HG03159 (cell line): Measurements from ENCODE around the gene LAMP1.
"Not testable (repeated sequence)": the region's sequence is repeated elsewhere in the genome, so short reads cannot be mapped to it uniquely, and the experiment has no call there.

Source experiments
- ATAC-seq: cut with Tn5 transposase; IDR thresholded peaks from one replicate; pipeline ENCODE4 v1.9.1; 2021; ENCODE audit warnings: mild to moderate bottlenecking, moderate library complexity; ENCODE audit not compliant: unreplicated experiment

The LAMP1 gene

DNA sequence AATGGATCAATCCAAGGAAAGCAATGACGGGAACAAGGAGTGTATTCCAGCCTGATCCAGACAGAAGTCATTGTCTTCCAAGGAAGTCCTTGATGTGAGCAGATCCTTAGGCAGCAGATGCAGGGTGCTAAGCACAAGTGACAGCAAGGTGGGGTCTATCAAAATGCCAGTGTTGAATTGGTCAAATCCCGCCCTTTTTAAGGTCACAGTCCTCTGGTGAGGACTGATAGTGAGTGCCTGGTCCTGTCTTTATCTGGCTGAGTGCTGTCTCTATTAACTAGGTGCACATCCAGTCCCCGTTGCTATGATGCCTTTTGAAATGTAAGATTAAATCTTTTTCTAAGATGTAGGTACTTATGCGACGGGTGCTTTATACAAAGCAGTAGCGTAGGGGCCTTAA, 1.3 kb upstream of the LAMP1 start:
- ATAC-seq, result no peak

- ATAC-seq, result peak; percentile 43
These were observed 467 bp downstream of the LAMP1 start for GRCh38 chr13:113297370-113298042.

DNA sequence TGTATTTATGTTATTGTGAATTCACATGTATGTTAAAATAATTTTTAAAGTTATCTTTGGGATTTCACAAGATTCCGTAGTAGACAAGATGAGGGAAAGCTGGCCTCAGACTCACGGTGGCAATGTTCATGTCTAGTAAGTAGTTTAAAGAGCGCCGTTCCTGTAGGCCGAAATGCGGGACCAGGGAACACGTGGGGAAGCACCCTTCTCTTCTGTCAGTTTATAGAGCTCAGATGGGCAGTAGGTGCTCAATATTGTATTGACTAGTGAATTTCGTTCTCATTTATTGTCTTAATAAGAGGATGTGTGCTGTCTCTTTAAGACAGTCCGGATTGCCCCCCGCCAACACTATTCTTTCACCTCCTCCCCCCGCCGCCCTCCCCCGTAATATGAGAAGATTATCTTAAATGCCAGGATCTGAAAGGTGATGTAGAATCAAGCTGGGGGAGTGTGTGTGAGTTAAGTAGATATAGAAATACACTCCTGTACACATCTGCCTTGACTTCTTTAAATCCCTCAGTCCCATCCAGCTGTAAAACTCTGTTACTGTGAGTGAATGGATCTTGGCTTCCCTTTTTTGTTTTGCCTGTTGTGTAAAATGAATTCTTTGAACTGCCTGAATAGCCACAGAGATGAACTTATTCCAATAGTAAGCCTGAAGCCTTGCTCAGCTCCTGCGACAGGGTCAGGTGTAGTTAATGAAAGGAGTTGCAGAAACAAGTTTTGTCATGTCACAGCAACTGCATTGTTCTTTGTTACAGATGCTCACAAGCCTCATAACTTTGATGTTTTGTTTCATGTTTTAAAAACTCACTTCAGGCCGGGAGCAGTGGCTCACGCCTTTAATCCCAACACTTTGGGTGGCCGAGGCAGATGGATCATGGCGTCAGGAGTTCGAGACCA, 1.3 kb downstream of the LAMP1 start:
- ATAC-seq, result no peak

- ATAC-seq, result no peak
These were observed 2.9 kb downstream of the LAMP1 start for GRCh38 chr13:113299951-113300350.

GRCh38 chr13:113302986-113303385, 5.9 kb downstream of the LAMP1 start:
- no peak for ATAC-seq

DNA sequence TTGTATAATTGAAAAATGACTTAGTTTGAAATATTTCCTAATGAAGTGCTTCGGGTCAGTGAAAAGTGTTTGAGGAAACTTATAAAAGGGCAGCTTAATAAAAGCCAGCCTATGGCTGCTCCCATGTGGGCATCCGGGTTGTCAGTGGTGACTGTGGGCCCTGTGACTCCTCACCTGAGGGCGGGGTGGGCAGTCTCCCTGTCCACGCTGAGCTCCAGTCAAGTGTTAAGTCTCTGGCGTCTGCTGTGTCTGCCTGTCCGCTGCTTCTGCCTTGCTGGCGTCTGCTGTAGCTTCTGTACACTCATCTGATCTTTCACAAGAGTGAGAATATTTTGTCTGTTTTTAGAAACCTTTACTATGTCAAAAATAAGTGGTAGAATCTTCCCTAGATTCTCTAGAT, 7.1 kb downstream of the LAMP1 start:
- no peak for ATAC-seq

GRCh38 chr13:113305208-113305607, 8.2 kb downstream of the LAMP1 start:
- ATAC-seq, result no peak

- no peak for ATAC-seq
These were observed 10.5 kb downstream of the LAMP1 start for GRCh38 chr13:113307491-113307890.

GRCh38 chr13:113309473-113309872, 12.4 kb downstream of the LAMP1 start:
- ATAC-seq, result no peak

GRCh38 chr13:113314112-113314511, 17.1 kb downstream of the LAMP1 start:
- not testable (repeated sequence) for ATAC-seq

DNA sequence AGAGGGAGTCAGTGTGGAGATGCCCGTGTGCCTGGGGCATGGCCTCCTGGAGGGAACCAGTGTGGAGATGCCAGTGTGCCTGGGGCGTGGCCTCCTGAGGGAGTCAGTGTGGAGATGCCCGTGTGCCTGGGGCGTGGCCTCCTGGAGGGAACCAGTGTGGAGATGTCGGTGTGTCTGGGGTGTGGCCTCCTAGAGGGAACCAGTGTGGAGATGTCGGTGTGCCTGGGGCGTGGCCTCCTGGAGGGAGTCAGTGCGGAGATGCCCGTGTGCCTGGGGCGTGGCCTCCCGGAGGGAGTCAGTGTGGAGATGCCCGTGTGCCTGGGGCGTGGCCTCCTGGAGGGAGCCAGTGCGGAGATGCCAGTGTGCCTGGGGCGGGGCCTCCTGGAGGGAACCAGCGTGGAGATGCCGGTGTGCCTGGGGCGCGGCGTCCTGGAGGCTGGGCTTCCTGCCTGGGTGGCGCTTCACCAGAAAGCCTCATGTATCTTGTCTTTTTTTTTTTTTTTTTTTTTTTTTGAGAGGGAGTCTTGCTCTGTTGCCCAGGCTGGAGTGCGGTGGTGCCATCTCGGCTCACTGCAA, 17.9 kb downstream of the LAMP1 start:
- not testable (repeated sequence) for ATAC-seq

DNA sequence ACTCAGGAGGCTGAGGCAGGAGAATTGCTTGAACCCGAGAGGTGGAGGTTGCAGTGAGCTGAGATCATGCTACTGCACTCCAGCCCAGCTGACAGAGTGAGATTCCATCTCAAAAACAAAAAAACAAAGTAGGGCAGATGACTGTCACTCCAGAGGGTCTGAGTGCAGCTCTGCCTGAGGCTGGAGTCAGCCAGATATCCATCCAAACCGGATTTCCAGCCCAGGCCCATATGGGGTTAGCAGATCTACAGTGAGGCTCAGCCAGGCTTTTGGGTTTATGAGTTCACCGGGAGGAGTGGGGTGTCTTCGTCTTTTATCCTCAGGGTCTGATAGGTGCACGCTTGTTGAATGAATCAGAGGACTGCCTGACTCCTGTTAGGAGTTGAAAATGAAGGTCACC, 19.0 kb downstream of the LAMP1 start:
- ATAC-seq, result no peak

DNA sequence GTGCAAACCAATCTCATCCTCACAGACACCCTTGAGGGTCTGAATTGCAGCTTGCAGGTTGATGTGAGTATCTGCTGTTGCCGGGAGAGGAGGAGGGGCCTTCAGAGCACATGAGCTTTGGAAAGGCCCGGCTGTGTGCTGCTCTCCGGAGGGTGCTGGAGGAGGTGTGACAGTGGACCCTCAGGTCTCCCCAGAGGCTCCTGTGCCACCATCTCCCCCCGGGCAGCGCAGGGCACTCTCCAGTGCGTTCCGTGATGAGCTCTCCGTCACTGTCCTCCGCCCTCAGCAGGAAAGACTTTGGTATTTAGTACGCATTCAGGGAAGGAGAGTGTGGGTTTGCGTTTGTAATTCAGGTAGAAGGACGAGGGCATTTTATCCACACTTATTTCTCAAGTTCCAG, 20.0 kb downstream of the LAMP1 start:
- ATAC-seq, result no peak

- ATAC-seq, result no peak
These were observed 21.9 kb downstream of the LAMP1 start for GRCh38 chr13:113318956-113319355.

DNA sequence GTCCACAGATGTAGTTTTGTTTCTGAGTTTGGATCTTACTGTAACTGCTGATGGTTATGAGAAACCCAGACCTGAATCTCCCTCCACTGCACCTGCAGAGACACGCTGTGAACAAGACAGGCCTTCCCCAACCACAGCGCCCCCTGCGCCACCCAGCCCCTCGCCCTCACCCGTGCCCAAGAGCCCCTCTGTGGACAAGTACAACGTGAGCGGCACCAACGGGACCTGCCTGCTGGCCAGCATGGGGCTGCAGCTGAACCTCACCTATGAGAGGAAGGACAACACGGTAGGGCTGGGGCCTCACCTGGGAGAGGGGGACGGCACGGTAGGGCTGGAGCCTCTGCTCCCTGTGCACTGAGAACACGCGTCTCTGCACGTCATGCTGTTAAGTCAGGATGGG, 22.3 kb downstream of the LAMP1 start:
- no peak for ATAC-seq

DNA sequence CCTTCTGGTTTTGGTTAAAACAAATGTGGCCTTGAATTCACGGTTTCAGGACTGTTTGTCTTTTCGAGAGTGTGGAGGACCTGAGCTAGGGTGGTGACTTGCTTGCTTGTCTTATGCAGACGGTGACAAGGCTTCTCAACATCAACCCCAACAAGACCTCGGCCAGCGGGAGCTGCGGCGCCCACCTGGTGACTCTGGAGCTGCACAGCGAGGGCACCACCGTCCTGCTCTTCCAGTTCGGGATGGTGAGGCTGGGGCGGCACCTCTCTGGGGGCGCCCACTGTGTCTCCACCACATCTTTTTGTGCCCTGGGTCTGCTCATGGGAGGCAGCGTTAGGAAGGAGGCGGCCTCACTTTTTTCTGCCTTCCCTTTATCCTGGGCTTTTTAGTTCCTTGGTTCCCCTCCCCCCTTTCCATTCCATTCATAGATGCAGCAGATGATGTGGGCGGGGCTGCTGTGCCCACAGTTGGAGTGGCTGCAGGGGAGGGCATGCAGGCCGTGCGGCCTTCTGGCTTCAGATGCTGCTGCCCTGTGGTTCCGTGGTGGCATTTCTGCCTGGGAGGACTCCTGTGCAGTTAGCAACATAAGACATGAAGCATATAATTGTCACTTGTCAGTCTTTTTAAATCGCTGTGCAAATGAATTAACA, 23.3 kb downstream of the LAMP1 start:
- ATAC-seq, result no peak

GRCh38 chr13:113321546-113321945, 24.5 kb downstream of the LAMP1 start:
- no peak for ATAC-seq

DNA sequence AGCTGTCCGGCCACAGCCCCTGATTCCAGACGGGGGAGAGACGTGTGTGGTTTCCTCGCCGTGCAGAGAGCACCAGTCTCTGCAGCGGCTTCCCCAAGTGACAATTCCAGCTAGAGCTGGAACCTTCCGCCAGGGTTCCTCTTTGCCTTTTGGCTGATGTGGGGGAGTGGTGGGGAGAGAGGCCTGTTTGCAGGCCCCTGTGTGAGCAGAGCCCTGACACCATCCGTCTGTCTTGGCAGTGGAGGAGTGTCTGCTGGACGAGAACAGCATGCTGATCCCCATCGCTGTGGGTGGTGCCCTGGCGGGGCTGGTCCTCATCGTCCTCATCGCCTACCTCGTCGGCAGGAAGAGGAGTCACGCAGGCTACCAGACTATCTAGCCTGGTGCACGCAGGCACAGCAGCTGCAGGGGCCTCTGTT, 25.0 kb downstream of the LAMP1 start:
- no peak for ATAC-seq

DNA sequence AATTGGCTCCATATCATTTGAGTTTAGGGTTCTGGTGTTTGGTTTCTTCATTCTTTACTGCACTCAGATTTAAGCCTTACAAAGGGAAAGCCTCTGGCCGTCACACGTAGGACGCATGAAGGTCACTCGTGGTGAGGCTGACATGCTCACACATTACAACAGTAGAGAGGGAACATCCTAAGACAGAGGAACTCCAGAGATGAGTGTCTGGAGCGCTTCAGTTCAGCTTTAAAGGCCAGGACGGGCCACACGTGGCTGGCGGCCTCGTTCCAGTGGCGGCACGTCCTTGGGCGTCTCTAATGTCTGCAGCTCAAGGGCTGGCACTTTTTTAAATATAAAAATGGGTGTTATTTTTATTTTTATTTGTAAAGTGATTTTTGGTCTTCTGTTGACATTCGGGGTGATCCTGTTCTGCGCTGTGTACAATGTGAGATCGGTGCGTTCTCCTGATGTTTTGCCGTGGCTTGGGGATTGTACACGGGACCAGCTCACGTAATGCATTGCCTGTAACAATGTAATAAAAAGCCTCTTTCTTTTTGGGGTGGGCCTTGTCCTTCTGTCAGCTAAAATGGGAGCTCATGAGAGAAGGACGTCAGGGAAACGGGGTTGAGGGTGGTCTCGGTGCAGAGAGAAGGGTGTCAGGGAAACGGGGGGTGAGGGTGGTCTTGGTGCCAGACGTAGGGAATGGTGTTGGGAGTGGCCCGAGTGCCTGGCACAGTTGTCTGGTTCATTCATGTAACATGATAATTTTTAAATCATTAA, 26.0 kb downstream of the LAMP1 start:
- no peak for ATAC-seq

DNA sequence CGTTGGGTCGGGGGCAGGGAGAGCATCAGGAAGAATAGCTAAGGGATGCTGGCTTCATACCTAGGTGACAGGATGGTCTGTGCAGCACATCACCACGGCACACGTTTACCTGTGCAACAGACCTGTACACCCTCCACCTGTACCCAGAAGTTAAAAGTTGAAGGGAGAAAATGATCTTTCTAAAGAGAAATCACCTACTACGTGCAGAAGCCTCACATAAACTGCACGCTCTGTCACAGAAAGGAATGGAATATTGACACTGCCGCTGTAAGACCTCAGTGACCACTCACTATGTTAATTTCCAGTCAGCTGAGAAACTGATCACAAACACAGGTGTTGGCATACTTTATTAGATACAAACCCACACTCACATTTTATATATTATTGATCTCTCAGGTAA, 26.8 kb downstream of the LAMP1 start:
- no peak for ATAC-seq

DNA sequence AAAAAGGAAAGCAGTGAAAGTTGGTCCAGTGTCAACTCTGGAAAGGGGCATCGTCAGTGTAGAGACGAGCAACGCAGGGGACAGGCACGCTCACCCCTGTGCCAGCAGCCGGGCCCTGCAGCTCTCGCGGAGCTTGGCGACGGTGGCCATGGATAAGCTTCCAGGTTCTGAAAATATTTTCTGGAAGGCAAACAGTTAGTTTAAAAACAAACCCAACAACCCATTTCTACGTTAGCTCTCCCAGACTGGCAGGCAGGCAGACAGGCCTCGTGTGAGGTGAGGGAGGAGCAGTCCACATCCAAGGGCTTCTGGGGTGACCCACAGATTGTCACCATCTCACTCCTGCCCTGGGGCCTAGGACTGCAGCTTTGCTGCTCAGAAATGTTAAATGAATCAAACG, 27.4 kb downstream of the LAMP1 start:
- ATAC-seq, result no peak
